ENCODE data around the gene CREM. TPM values are rescaled to one million over a fixed set of nuclear protein-coding genes. Genes with fewer than 3 reads are reported as not detected.

The CREM gene
- total RNA-seq, 2 experiments from 2014 or later: 32.2 to 38.1 TPM

GRCh38 chr10:35208949-35209613 is 82.4 kb downstream of the CREM start:
- TF ChIP-seq CTCF (conservative IDR thresholded peaks at IDR 0.05; ENCODE audit: low read length) (no peak), EZH2phosphoT487 (IDR thresholded peaks at IDR 0.05; ENCODE audit: borderline replicate concordance, low read depth, low read length) (no peak)
- CTCF ChIA-PET (ENCODE audit: unreplicated experiment): interaction anchor here (1.2 kb wide), 1 partner anchor 14 kb away, joined by 3 read pairs; no protein-coding TSS in a partner anchor
- no peaks in the 10 kb centered on the region for H4K20me1 ChIP-seq (ENCODE audit: insufficient read depth, low read length)
- peak overlapping the region; percentile 36 for H3K4me2 ChIP-seq (ENCODE audit: low read length)
- POLR2A ChIA-PET: interaction anchor here (0.6 to 1.2 kb wide), 4 partner anchors 14 to 563 kb away, joined by 3 to 6 read pairs (median 4); partner anchors contain the start of gene CREM
- peaks cover 19% of the 10 kb centered on the region for H3K4me1 ChIP-seq (ENCODE audit: insufficient read depth, low read length, poor library complexity, severe bottlenecking)
- H3K36me3 ChIP-seq (ENCODE audit: insufficient read depth, low read length): peaks cover 6% of the 10 kb centered on the region
- BruUV-seq (replicated peaks): no TSS peak
- 0 out of 2 replicates have a peak overlapping the region, but pooled peaks have one; percentile 43 for H2AFZ ChIP-seq (ENCODE audit: low read length)
- H3K9me3 ChIP-seq (ENCODE audit: low read length): no peaks in the 10 kb centered on the region
- intact Hi-C loops (cut with micrococcal nuclease; ENCODE audit: unreplicated experiment): no loop called here
- H3K79me2 ChIP-seq (ENCODE audit: insufficient read depth, low read depth, low read length): no peaks in the 10 kb centered on the region
- H3K4me3 ChIP-seq (ENCODE audit: low read depth, low read length, poor library complexity, severe bottlenecking): no peak overlapping the region
- peak; percentile 51 for DNase-seq (ENCODE audit: low spot score)
- no peak overlapping the region for H3K27ac ChIP-seq (ENCODE audit: low read depth, low read length, poor library complexity, severe bottlenecking)
- H3K9me2 ChIP-seq (ENCODE audit: insufficient read depth, low read length): no peaks in the 10 kb centered on the region

- H3K79me2 ChIP-seq (ENCODE audit: insufficient read depth, low read depth, low read length): no peaks in the 10 kb centered on the region
- no peaks in the 10 kb centered on the region for H3K9me2 ChIP-seq (ENCODE audit: insufficient read depth, low read length)
- ChIA-PET POLR2A (interaction anchor here (0.6 kb wide), 1 partner anchor 25 kb away, joined by 3 read pairs; no protein-coding TSS in a partner anchor), CTCF (ENCODE audit: unreplicated experiment) (no interaction called here)
- no peak overlapping the region for H3K27ac ChIP-seq (ENCODE audit: low read depth, low read length, poor library complexity, severe bottlenecking)
- no peak for DNase-seq (ENCODE audit: low spot score)
- no peak for TF ChIP-seq CTCF (conservative IDR thresholded peaks at IDR 0.05; ENCODE audit: low read length)
- TF ChIP-seq EZH2phosphoT487 (IDR thresholded peaks at IDR 0.05; ENCODE audit: borderline replicate concordance, low read depth, low read length): no peak
- no TSS peak for BruUV-seq (replicated peaks)
- peaks cover 19% of the 10 kb centered on the region for H3K4me1 ChIP-seq (ENCODE audit: insufficient read depth, low read length, poor library complexity, severe bottlenecking)
- H3K9me3 ChIP-seq (ENCODE audit: low read length): no peaks in the 10 kb centered on the region
- no peak overlapping the region for H3K4me3 ChIP-seq (ENCODE audit: low read depth, low read length, poor library complexity, severe bottlenecking)
- peaks cover 6% of the 10 kb centered on the region for H3K36me3 ChIP-seq (ENCODE audit: insufficient read depth, low read length)
- no peaks in the 10 kb centered on the region for H4K20me1 ChIP-seq (ENCODE audit: insufficient read depth, low read length)
- H3K4me2 ChIP-seq (ENCODE audit: low read length): no peak overlapping the region
- no peak overlapping the region for H2AFZ ChIP-seq (ENCODE audit: low read length)
- intact Hi-C loops (cut with micrococcal nuclease; ENCODE audit: unreplicated experiment): no loop called here
Observed at GRCh38 chr10:35210961-35211360, 84.3 kb downstream of the CREM start.

- POLR2A ChIA-PET: interaction anchor here (0.6 to 1.0 kb wide), 2 partner anchors 16 to 25 kb away, joined by 3 to 5 read pairs; no protein-coding TSS in a partner anchor
- BruUV-seq (replicated peaks): no TSS peak
- H3K9me2 ChIP-seq (ENCODE audit: insufficient read depth, low read length): no peaks in the 10 kb centered on the region
- no peak for DNase-seq (ENCODE audit: low spot score)
- TF ChIP-seq EZH2phosphoT487 (IDR thresholded peaks at IDR 0.05; ENCODE audit: borderline replicate concordance, low read depth, low read length): no peak
- no peak overlapping the region for H2AFZ ChIP-seq (ENCODE audit: low read length)
- H3K4me1 ChIP-seq (ENCODE audit: insufficient read depth, low read length, poor library complexity, severe bottlenecking): peaks cover 22% of the 10 kb centered on the region
- no peaks in the 10 kb centered on the region for H3K79me2 ChIP-seq (ENCODE audit: insufficient read depth, low read depth, low read length)
- H3K9me3 ChIP-seq (ENCODE audit: low read length): no peaks in the 10 kb centered on the region
- H3K27ac ChIP-seq (ENCODE audit: low read depth, low read length, poor library complexity, severe bottlenecking): no peak overlapping the region
- H4K20me1 ChIP-seq (ENCODE audit: insufficient read depth, low read length): no peaks in the 10 kb centered on the region
- no peak overlapping the region for H3K4me2 ChIP-seq (ENCODE audit: low read length)
- CTCF ChIA-PET (ENCODE audit: unreplicated experiment): interaction anchor here (0.7 kb wide), 1 partner anchor 91 kb away, joined by 3 read pairs; no protein-coding TSS in a partner anchor
- intact Hi-C loops (cut with micrococcal nuclease; ENCODE audit: unreplicated experiment): no loop called here
- H3K4me3 ChIP-seq (ENCODE audit: low read depth, low read length, poor library complexity, severe bottlenecking): no peak overlapping the region
- H3K36me3 ChIP-seq (ENCODE audit: insufficient read depth, low read length): peaks cover 6% of the 10 kb centered on the region
Observed at GRCh38 chr10:35211390-35211789, 84.7 kb downstream of the CREM start.
